Measurements from ENCODE around the gene PLA2G2F. TPM values are rescaled to one million over a fixed set of nuclear protein-coding genes. Genes with fewer than 3 reads are reported as not detected.

PLA2G2F gene
- total and polyA plus RNA-seq, 2 donors (not counting 3 experiments of a cell fraction or from before 2014, with no cell fraction given) = not detected

GRCh38 chr1:20158358-20159070, 19.4 kb downstream of the PLA2G2F start:
- dilution Hi-C loops (cut with MboI; ENCODE audit: extremely low pct_ligation_motif_present, low sequenced_read_pairs) = no loop called here
- Histone ChIP-seq H3K4me1 (ENCODE audit: control insufficient read depth, extremely low read depth, insufficient read depth, low read length) (no peaks in the 10 kb centered on the region), H3K9me1 (replicated peaks; ENCODE audit: control insufficient read depth, extremely low read depth, insufficient read depth, low read length) (no peaks in the 10 kb centered on the region), H3K27me3 (ENCODE audit: control insufficient read depth in 2 of 2, insufficient read depth in 2 of 2, low read length in 2 of 2) (no peaks in the 10 kb centered on the region), H2AFZ (ENCODE audit: low read depth, low read length) (no peak overlapping the region), H3K79me2 (ENCODE audit: control insufficient read depth, insufficient read depth, low read length) (no peaks in the 10 kb centered on the region), H3K4me2 (ENCODE audit: insufficient read depth, low read length) (no peak overlapping the region), H3K4me3 (replicated peaks in 1 of 3; ENCODE audit: insufficient read depth in 1 of 3, low read depth in 1 of 3, low read length in 3 of 3) (no peak overlapping the region), H3K36me3 (ENCODE audit: control insufficient read depth in 2 of 2, extremely low read depth in 1 of 2, insufficient read depth in 2 of 2, low read length in 2 of 2) (no peaks in the 10 kb centered on the region), H3K9ac (replicated peaks; ENCODE audit: extremely low read depth, insufficient read depth, low read length) (no peak overlapping the region), H3K9me3 (replicated peaks; ENCODE audit: control insufficient read depth, insufficient read depth, low read length) (no peaks in the 10 kb centered on the region), H3K27ac (ENCODE audit: insufficient read depth, low read depth, low read length) (no peak overlapping the region), H4K20me1 (replicated peaks; ENCODE audit: control insufficient read depth, extremely low read depth, insufficient read depth, low read length) (no peaks in the 10 kb centered on the region)
- TF ChIP-seq MYC (IDR thresholded peaks at IDR 0.05; ENCODE audit: low read depth, low read length) (no peak), FOS (IDR thresholded peaks at IDR 0.05; ENCODE audit: borderline replicate concordance, insufficient read depth, low read length) (no peak), JUN (IDR thresholded peaks at IDR 0.05; ENCODE audit: borderline replicate concordance, insufficient read depth, insufficient read length, low read depth) (no peak), EZH2 (IDR thresholded peaks at IDR 0.05; ENCODE audit: borderline replicate concordance, low read depth, low read length, severe bottlenecking) (no peak)
- TF ChIP-seq, protein P1, sequence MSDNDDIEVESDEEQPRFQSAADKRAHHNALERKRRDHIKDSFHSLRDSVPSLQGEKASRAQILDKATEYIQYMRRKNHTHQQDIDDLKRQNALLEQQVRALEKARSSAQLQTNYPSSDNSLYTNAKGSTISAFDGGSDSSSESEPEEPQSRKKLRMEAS (IDR thresholded peaks at IDR 0.05; ENCODE audit: insufficient read depth, insufficient read length) = no peak
- DNase-seq (ENCODE audit: low read depth, low spot score) (no peak), FAIRE-seq (no peak)
- BruUV-seq (replicated peaks) = no TSS peak
- CTCF ChIA-PET = interaction anchor here (1.0 kb wide), 1 partner anchor 244 kb away, joined by 3 read pairs; no protein-coding TSS in a partner anchor
- intact Hi-C loops (cut with micrococcal nuclease) = no loop called here
- POLR2A ChIA-PET = no interaction called here

DNA sequence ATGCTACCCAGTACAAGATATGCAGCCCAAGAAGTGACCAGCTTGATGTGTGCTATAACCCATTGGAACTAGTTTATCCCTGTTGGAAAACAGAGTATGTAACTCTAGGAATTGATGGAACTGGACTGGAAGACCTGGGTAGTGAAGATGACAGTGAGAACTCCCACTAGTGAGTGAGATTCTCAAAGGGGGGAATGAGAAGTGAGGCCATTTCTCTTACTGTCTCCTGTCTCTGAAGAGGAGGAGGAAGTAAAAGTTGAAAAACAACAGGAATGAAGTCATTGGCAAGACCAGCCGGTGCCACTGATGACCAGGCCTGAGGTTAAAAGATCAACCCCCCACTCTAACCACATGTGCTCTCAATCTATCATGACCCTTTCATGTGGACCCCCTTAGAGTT, 20.9 kb downstream of the PLA2G2F start:
- TF ChIP-seq EZH2 (IDR thresholded peaks at IDR 0.05; ENCODE audit: borderline replicate concordance, low read depth, low read length, severe bottlenecking) = no peak
- no peak for TF ChIP-seq POLR2AphosphoS5 (IDR thresholded peaks at IDR 0.05; ENCODE audit: insufficient read depth, low read depth, low read length)
- TF ChIP-seq GATA2 (IDR thresholded peaks at IDR 0.05; ENCODE audit: insufficient read depth, insufficient read length, low read depth, low read length) = no peak
- no peak for TF ChIP-seq MYC (IDR thresholded peaks at IDR 0.05; ENCODE audit: low read depth, low read length)
- TF ChIP-seq, protein P2, sequence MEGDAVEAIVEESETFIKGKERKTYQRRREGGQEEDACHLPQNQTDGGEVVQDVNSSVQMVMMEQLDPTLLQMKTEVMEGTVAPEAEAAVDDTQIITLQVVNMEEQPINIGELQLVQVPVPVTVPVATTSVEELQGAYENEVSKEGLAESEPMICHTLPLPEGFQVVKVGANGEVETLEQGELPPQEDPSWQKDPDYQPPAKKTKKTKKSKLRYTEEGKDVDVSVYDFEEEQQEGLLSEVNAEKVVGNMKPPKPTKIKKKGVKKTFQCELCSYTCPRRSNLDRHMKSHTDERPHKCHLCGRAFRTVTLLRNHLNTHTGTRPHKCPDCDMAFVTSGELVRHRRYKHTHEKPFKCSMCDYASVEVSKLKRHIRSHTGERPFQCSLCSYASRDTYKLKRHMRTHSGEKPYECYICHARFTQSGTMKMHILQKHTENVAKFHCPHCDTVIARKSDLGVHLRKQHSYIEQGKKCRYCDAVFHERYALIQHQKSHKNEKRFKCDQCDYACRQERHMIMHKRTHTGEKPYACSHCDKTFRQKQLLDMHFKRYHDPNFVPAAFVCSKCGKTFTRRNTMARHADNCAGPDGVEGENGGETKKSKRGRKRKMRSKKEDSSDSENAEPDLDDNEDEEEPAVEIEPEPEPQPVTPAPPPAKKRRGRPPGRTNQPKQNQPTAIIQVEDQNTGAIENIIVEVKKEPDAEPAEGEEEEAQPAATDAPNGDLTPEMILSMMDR (IDR thresholded peaks at IDR 0.05; ENCODE audit: extremely low read depth in 1 of 2, insufficient read depth in 1 of 2, low read depth in 1 of 2, low read length in 2 of 2) = no peak
- no peak for TF ChIP-seq POLR2A (IDR thresholded peaks at IDR 0.05; ENCODE audit: low read depth, low read length)
- TF ChIP-seq, protein P1 (IDR thresholded peaks at IDR 0.05; ENCODE audit: insufficient read depth, insufficient read length) = no peak
- no peak for TF ChIP-seq FOS (IDR thresholded peaks at IDR 0.05; ENCODE audit: borderline replicate concordance, insufficient read depth, low read length)
- no peak for TF ChIP-seq JUN (IDR thresholded peaks at IDR 0.05; ENCODE audit: borderline replicate concordance, insufficient read depth, insufficient read length, low read depth)
- Histone ChIP-seq H3K4me2 (ENCODE audit: insufficient read depth, low read length) (no peak overlapping the region), H3K4me1 (ENCODE audit: control insufficient read depth, extremely low read depth, insufficient read depth, low read length) (no peaks in the 10 kb centered on the region), H3K9me1 (replicated peaks; ENCODE audit: control insufficient read depth, extremely low read depth, insufficient read depth, low read length) (no peaks in the 10 kb centered on the region), H3K9ac (replicated peaks; ENCODE audit: extremely low read depth, insufficient read depth, low read length) (no peak overlapping the region), H3K4me3 (replicated peaks in 1 of 3; ENCODE audit: insufficient read depth in 1 of 3, low read depth in 1 of 3, low read length in 3 of 3) (no peak overlapping the region), H3K79me2 (ENCODE audit: control insufficient read depth, insufficient read depth, low read length) (no peaks in the 10 kb centered on the region), H3K9me3 (replicated peaks; ENCODE audit: control insufficient read depth, insufficient read depth, low read length) (no peaks in the 10 kb centered on the region), H4K20me1 (replicated peaks; ENCODE audit: control insufficient read depth, extremely low read depth, insufficient read depth, low read length) (no peaks in the 10 kb centered on the region), H3K27me3 (ENCODE audit: control insufficient read depth in 2 of 2, insufficient read depth in 2 of 2, low read length in 2 of 2) (no peaks in the 10 kb centered on the region), H2AFZ (ENCODE audit: low read depth, low read length) (no peak overlapping the region), H3K36me3 (ENCODE audit: control insufficient read depth in 2 of 2, extremely low read depth in 1 of 2, insufficient read depth in 2 of 2, low read length in 2 of 2) (no peaks in the 10 kb centered on the region), H3K27ac (ENCODE audit: insufficient read depth, low read depth, low read length) (no peak overlapping the region)
- intact Hi-C loops (cut with micrococcal nuclease) = no loop called here
- dilution Hi-C loops (cut with MboI; ENCODE audit: extremely low pct_ligation_motif_present, low sequenced_read_pairs) = no loop called here
- ChIA-PET CTCF (no interaction called here), POLR2A (no interaction called here)
- DNase-seq (ENCODE audit: low read depth, low spot score) = no peak
- FAIRE-seq = no peak
- BruUV-seq (replicated peaks) = no TSS peak

Measured in endothelial cell of umbilical vein (primary cell).